Measurements from ENCODE around the gene ATXN2L.
"Not testable (repeated sequence)": the region's sequence is repeated elsewhere in the genome, so short reads cannot be mapped to it uniquely, and the experiment has no call there.

GRCh38 chr16:28820546-28820945 is 2.3 kb upstream of the ATXN2L start:
- TF ChIP-seq CTCF, POLR2AphosphoS5, POLR2A (IDR thresholded peaks at IDR 0.05): not testable (repeated sequence)

All from breast epithelium (tissue), 3 donors.